ENCODE data around the gene FOXI2. TPM values are rescaled to one million over a fixed set of nuclear protein-coding genes. Genes with fewer than 3 reads are reported as not detected.

The FOXI2 gene
- total RNA-seq, 1 donor from 2014 or later: 1.7 TPM

DNA sequence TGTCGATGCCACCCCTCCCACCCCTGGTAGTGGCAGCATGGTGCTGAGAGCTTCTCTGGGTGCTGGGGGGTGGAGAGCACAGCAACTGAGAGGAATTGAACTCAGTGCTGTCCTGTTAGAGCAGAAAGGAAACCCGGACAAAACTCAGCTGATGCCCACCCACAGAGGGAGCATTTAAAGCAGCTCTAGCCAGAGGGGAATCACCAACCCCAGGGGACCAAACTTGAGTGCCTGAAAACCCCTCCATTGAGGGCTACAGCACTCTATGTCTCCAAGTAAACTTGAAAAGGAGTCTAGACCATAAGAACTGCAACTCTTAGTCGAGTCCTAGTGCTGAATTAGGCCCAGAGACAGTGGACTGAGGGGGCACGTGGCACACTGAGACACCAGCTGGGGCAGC, 16.8 kb upstream of the FOXI2 start:
- Mint-ChIP-seq H3K27me3 (peaks cover 10% of the 10 kb centered on the region), H3K4me3 (ENCODE audit: low read depth) (no peak overlapping the region), H3K4me1 (ENCODE audit: low read depth) (no peaks in the 10 kb centered on the region), H3K27ac (no peak overlapping the region), H3K36me3 (ENCODE audit: insufficient read depth) (no peaks in the 10 kb centered on the region), H3K9me3 (ENCODE audit: low read depth) (peaks cover 4% of the 10 kb centered on the region)
- TF ChIP-seq, protein P1, sequence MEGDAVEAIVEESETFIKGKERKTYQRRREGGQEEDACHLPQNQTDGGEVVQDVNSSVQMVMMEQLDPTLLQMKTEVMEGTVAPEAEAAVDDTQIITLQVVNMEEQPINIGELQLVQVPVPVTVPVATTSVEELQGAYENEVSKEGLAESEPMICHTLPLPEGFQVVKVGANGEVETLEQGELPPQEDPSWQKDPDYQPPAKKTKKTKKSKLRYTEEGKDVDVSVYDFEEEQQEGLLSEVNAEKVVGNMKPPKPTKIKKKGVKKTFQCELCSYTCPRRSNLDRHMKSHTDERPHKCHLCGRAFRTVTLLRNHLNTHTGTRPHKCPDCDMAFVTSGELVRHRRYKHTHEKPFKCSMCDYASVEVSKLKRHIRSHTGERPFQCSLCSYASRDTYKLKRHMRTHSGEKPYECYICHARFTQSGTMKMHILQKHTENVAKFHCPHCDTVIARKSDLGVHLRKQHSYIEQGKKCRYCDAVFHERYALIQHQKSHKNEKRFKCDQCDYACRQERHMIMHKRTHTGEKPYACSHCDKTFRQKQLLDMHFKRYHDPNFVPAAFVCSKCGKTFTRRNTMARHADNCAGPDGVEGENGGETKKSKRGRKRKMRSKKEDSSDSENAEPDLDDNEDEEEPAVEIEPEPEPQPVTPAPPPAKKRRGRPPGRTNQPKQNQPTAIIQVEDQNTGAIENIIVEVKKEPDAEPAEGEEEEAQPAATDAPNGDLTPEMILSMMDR (IDR thresholded peaks at IDR 0.05; ENCODE audit: unreplicated experiment): no peak
- DNase-seq (ENCODE audit: low spot score, unreplicated experiment): no peak

- Mint-ChIP-seq H3K27ac (no peak overlapping the region), H3K36me3 (ENCODE audit: insufficient read depth) (no peaks in the 10 kb centered on the region), H3K9me3 (ENCODE audit: low read depth) (peaks cover 6% of the 10 kb centered on the region), H3K27me3 (peaks cover 15% of the 10 kb centered on the region), H3K4me3 (ENCODE audit: low read depth) (no peak overlapping the region), H3K4me1 (ENCODE audit: low read depth) (no peaks in the 10 kb centered on the region)
- TF ChIP-seq, protein P1 (IDR thresholded peaks at IDR 0.05; ENCODE audit: unreplicated experiment): no peak
- no peak for DNase-seq (ENCODE audit: low spot score, unreplicated experiment)
Measured at GRCh38 chr10:127720903-127721302, 16.1 kb upstream of the FOXI2 start.

DNA sequence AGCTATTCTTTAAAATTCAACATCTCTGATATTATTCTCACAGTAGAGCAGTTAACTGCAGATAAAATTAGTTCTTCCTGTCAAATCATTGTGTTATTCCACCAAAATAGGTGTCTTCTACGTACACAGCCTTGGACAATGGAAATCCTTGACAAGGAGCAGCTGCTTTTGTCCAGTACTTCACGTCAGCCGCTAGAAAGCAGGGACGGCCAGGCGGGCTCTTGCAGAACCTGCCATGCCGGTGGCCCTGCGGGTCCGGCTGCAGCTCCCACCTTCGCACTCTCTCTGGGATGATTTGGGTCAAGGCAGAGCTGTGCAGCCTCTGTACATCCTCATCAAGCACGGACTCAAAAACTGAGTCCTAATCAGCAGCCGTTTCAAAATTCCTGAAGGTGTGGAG, 2.2 kb upstream of the FOXI2 start:
- H3K4me3 Mint-ChIP-seq (ENCODE audit: low read depth): peak overlapping the region; percentile 1
- DNase-seq (ENCODE audit: low spot score, unreplicated experiment): no peak
- no peak overlapping the region for H3K27ac Mint-ChIP-seq
- TF ChIP-seq, protein P1 (IDR thresholded peaks at IDR 0.05; ENCODE audit: unreplicated experiment): no peak
- H3K4me1 Mint-ChIP-seq (ENCODE audit: low read depth): peaks cover 2% of the 10 kb centered on the region
- peaks cover 2% of the 10 kb centered on the region for H3K9me3 Mint-ChIP-seq (ENCODE audit: low read depth)
- no peaks in the 10 kb centered on the region for H3K36me3 Mint-ChIP-seq (ENCODE audit: insufficient read depth)
- H3K27me3 Mint-ChIP-seq: peaks cover 75% of the 10 kb centered on the region

GRCh38 chr10:127735156-127735555, 1.8 kb upstream of the FOXI2 start:
- Mint-ChIP-seq H3K4me1 (ENCODE audit: low read depth) (peaks cover 2% of the 10 kb centered on the region), H3K9me3 (ENCODE audit: low read depth) (no peaks in the 10 kb centered on the region), H3K4me3 (ENCODE audit: low read depth) (peak overlapping the region; percentile 1), H3K27me3 (peaks cover 77% of the 10 kb centered on the region), H3K27ac (no peak overlapping the region), H3K36me3 (ENCODE audit: insufficient read depth) (no peaks in the 10 kb centered on the region)
- TF ChIP-seq, protein P1 (IDR thresholded peaks at IDR 0.05; ENCODE audit: unreplicated experiment): no peak
- DNase-seq (ENCODE audit: low spot score, unreplicated experiment): no peak

DNA sequence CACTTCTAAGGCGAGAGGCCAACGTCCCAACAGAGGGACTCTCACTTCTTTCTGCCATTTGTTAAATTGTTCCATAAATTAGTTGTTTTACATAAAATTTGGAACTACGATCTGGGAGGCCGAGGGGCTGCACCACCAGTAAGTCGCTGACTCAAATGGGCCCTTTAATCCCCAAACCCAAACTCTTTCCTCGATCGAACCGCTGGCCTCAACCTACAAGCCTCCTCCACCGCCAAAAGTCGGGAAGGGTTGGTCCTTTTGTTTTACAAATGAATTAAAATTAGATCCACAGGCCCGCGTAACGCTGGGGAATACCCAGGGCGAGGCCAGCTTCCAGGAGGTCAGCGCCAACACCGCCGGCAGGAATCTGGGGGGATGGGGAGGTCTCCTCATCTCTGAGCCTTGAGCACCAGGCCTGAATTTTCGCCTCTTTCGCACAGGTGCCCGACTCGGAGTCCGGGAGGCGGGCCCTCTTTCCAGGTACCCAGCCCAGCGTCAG, 1.2 kb upstream of the FOXI2 start:
- TF ChIP-seq, protein P1 (IDR thresholded peaks at IDR 0.05; ENCODE audit: unreplicated experiment): no peak
- Mint-ChIP-seq H3K27ac (no peak overlapping the region), H3K4me1 (ENCODE audit: low read depth) (peaks cover 2% of the 10 kb centered on the region), H3K9me3 (ENCODE audit: low read depth) (no peaks in the 10 kb centered on the region), H3K27me3 (peaks cover 77% of the 10 kb centered on the region), H3K36me3 (ENCODE audit: insufficient read depth) (no peaks in the 10 kb centered on the region), H3K4me3 (ENCODE audit: low read depth) (peak overlapping the region; percentile 44)
- no peak for DNase-seq (ENCODE audit: low spot score, unreplicated experiment)
